Ramos (cell line): ENCODE measurements around the gene GSG1.
"Not testable (repeated sequence)": the region's sequence is repeated elsewhere in the genome, so short reads cannot be mapped to it uniquely, and the experiment has no call there.

Experiments used
- in situ Hi-C: fragments of 300-500 bp; cut with MboI; formaldehyde crosslinking; loops from one replicate; pipeline ENCODE4 v1.14.3; 2022; ENCODE audit warnings: low sequenced_read_pairs; ENCODE audit not compliant: unreplicated experiment

The GSG1 gene

GRCh38 chr12:13069380-13069779, 34.1 kb downstream of the GSG1 start:
- in situ Hi-C loops: no loop called here

GRCh38 chr12:13067322-13067721, 36.1 kb downstream of the GSG1 start:
- in situ Hi-C loops: no loop called here

- in situ Hi-C loops: no loop called here
Observed at GRCh38 chr12:13066459-13066858, 37.0 kb downstream of the GSG1 start.

GRCh38 chr12:13066014-13066413, 37.5 kb downstream of the GSG1 start:
- in situ Hi-C loops: no loop called here

GRCh38 chr12:13062669-13063068, 40.8 kb downstream of the GSG1 start:
- in situ Hi-C loops: no loop called here

- in situ Hi-C loops: no loop called here
Observed at GRCh38 chr12:13061377-13061776, 42.1 kb downstream of the GSG1 start.

GRCh38 chr12:13060581-13060980, 42.9 kb downstream of the GSG1 start:
- in situ Hi-C loops: no loop called here

- in situ Hi-C loops: not testable (repeated sequence)
Observed at GRCh38 chr12:13053617-13054016, 49.9 kb downstream of the GSG1 start.

GRCh38 chr12:13052421-13052820, 51.0 kb downstream of the GSG1 start:
- in situ Hi-C loops: no loop called here

- in situ Hi-C loops: no loop called here
Observed at GRCh38 chr12:13049816-13050215, 53.7 kb downstream of the GSG1 start.

GRCh38 chr12:13046964-13047363, 56.5 kb downstream of the GSG1 start:
- in situ Hi-C loops: no loop called here

- in situ Hi-C loops: no loop called here
Observed at GRCh38 chr12:13045816-13046215, 57.7 kb downstream of the GSG1 start.

GRCh38 chr12:13044906-13045299, 58.6 kb downstream of the GSG1 start:
- in situ Hi-C loops: no loop called here

- in situ Hi-C loops: no loop called here
Observed at GRCh38 chr12:13044002-13044905, 59.2 kb downstream of the GSG1 start, which contains the start of gene FAM234B. Gene FAM234B (plus strand): TSS chr12:13044381. CDS start chr12:13044404, 23 bp downstream.

GRCh38 chr12:13042666-13043230, 60.7 kb downstream of the GSG1 start:
- in situ Hi-C loops: no loop called here

- in situ Hi-C loops: no loop called here
Observed at GRCh38 chr12:13041224-13041623, 62.2 kb downstream of the GSG1 start.

- in situ Hi-C loops: no loop called here
Observed at GRCh38 chr12:13039328-13039956, 64.0 kb downstream of the GSG1 start.

GRCh38 chr12:13038491-13039161, 64.8 kb downstream of the GSG1 start:
- in situ Hi-C loops: no loop called here

- in situ Hi-C loops: no loop called here
Observed at GRCh38 chr12:13036881-13037280, 66.6 kb downstream of the GSG1 start.

GRCh38 chr12:13035335-13035734, 68.1 kb downstream of the GSG1 start:
- in situ Hi-C loops: not testable (repeated sequence)
